Tibial nerve (tissue), 4 donors: ENCODE results near the gene FBN2.

Experiments
- CTCF ChIP-seq, 5 experiments: fragments of 200-600 bp in 3 of 5; fragments of 450-650 bp in 2 of 5; sonication (generic) in 3 of 5; IDR thresholded peaks; one replicate each; pipeline ENCODE4 v1.5.1; 2016 to 2019; ENCODE audit warnings: antibody characterized with exemption in 5 of 5, mild to moderate bottlenecking in 3 of 5, moderate library complexity in 2 of 5
- EP300 ChIP-seq, 2 donors: sonication (generic); formaldehyde crosslinking; IDR thresholded peaks; one replicate each; pipeline ENCODE4 v1.6.1; 2017; ENCODE audit warnings: antibody characterized with exemption in 2 of 2, mild to moderate bottlenecking in 1 of 2
- POLR2A ChIP-seq, 2 donors: fragments of 450-650 bp; IDR thresholded peaks; one replicate each; pipeline ENCODE4 v1.6.1; 2017; ENCODE audit warnings: antibody characterized with exemption in 2 of 2, mild to moderate bottlenecking in 2 of 2, moderate library complexity in 2 of 2

- no peak for TF ChIP-seq POLR2A (IDR thresholded peaks at IDR 0.05)
- TF ChIP-seq CTCF (IDR thresholded peaks at IDR 0.05), result no peak
- TF ChIP-seq EP300 (IDR thresholded peaks at IDR 0.05), result no peak
Measured at GRCh38 chr5:128426090-128426534, 111.9 kb downstream of the FBN2 start.
